ENCODE results near the gene PCNX3.

DNA sequence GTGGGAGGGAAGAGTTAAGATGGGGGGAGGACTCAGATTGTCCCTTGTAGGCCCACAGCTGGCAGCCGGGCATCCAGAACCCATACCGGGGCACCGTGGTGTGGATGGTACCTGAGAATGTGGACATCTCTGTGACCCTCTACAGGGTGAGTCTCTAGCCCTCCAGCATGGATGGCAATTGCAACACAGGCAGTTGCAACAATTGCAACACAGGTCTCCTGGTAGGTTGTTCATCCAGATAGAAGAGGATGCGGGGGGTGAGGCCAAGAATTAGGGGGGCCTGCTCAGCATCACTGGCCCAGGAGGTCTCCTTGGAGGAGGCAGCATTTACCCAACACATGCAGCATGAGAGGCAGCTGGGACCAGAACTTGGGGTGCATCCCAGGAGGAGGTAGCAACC is 36.3 kb upstream of the PCNX3 start:
- TF ChIP-seq, protein P1, sequence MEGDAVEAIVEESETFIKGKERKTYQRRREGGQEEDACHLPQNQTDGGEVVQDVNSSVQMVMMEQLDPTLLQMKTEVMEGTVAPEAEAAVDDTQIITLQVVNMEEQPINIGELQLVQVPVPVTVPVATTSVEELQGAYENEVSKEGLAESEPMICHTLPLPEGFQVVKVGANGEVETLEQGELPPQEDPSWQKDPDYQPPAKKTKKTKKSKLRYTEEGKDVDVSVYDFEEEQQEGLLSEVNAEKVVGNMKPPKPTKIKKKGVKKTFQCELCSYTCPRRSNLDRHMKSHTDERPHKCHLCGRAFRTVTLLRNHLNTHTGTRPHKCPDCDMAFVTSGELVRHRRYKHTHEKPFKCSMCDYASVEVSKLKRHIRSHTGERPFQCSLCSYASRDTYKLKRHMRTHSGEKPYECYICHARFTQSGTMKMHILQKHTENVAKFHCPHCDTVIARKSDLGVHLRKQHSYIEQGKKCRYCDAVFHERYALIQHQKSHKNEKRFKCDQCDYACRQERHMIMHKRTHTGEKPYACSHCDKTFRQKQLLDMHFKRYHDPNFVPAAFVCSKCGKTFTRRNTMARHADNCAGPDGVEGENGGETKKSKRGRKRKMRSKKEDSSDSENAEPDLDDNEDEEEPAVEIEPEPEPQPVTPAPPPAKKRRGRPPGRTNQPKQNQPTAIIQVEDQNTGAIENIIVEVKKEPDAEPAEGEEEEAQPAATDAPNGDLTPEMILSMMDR (CRISPR knock-in tag; IDR thresholded peaks at IDR 0.05) = no peak
- TF ChIP-seq POLR2A (IDR thresholded peaks at IDR 0.05; ENCODE audit: insufficient read depth in 1 of 2, low read depth in 2 of 2, low read length in 2 of 2) (no peak), RBM39 (IDR thresholded peaks at IDR 0.05; ENCODE audit: low read depth, low read length, poor library complexity, severe bottlenecking) (no peak), FOXK1 (CRISPR knock-in tag; IDR thresholded peaks at IDR 0.05; ENCODE audit: borderline replicate concordance, low read depth) (no peak), RAD21 (CRISPR knock-in tag; IDR thresholded peaks at IDR 0.05) (no peak), ARNT (IDR thresholded peaks at IDR 0.05) (no peak), ELF1 (CRISPR knock-in tag; IDR thresholded peaks at IDR 0.05) (no peak), ZNF207 (IDR thresholded peaks at IDR 0.05; ENCODE audit: borderline replicate concordance) (no peak)
- TF ChIP-seq, protein P2, sequence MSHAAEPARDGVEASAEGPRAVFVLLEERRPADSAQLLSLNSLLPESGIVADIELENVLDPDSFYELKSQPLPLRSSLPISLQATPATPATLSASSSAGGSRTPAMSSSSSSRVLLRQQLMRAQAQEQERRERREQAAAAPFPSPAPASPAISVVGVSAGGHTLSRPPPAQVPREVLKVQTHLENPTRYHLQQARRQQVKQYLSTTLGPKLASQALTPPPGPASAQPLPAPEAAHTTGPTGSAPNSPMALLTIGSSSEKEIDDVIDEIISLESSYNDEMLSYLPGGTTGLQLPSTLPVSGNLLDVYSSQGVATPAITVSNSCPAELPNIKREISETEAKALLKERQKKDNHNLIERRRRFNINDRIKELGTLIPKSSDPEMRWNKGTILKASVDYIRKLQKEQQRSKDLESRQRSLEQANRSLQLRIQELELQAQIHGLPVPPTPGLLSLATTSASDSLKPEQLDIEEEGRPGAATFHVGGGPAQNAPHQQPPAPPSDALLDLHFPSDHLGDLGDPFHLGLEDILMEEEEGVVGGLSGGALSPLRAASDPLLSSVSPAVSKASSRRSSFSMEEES (CRISPR knock-in tag; IDR thresholded peaks at IDR 0.05) = no peak
- TF ChIP-seq, protein P3, sequence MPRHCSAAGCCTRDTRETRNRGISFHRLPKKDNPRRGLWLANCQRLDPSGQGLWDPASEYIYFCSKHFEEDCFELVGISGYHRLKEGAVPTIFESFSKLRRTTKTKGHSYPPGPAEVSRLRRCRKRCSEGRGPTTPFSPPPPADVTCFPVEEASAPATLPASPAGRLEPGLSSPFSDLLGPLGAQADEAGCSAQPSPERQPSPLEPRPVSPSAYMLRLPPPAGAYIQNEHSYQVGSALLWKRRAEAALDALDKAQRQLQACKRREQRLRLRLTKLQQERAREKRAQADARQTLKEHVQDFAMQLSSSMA (CRISPR knock-in tag; IDR thresholded peaks at IDR 0.05) = no peak
